Measurements from ENCODE around the gene ZNF280D. TPM values are rescaled to one million over a fixed set of nuclear protein-coding genes. Genes with fewer than 3 reads are reported as not detected.

Gene ZNF280D
- total RNA-seq, 1 experiment from 2014 or later = 13.5 TPM

DNA sequence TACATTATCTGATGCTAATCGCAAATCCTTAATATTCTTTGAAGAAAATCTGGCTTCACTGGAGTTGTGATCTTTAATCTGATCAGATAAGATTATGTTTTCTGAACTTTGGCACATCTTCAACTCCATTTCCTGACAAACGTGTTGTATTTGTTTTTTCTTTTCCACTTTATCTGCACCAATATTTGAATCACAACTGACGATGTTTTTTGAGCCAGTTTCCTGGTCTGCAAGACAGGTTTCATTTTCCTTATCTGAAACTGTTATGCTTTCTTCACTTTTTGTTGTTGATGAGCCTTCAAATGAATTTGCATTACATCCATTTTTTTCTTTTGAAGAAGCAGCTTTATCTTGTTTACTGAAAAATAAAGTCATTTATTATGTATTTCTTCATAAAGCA, 101.5 kb downstream of the ZNF280D start:
- DNase-seq (ENCODE audit: low spot score) = no peak

DNA sequence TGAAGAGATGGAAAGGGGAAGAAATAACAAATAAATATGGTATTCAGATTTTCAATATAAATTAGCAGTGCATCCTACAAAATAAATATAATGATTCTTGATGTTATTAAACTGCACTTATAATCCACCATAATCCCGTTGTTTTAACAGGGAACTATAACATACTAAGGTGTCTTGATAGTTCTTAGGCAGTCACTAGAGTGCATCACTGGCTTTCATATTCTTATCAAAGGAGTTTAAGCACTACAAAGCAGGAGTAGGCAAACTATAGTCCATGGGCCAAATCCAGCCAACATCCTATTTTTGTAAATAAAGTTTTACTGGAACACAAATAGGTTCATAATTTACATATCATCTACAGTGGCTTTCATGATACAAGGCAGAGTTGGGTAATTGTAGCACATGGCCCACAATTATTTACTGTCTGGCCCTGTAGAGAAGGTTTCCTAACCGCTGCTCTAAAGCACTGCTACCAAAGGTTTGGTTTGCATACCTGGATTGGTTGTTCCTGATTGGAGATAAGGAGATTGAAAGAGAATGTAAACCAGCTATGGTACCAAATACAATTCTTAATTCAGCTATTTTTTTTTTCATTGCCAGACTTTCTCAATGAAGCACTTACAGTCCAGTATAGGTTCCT, 104.3 kb downstream of the ZNF280D start:
- DNase-seq (ENCODE audit: low spot score) = no peak

DNA sequence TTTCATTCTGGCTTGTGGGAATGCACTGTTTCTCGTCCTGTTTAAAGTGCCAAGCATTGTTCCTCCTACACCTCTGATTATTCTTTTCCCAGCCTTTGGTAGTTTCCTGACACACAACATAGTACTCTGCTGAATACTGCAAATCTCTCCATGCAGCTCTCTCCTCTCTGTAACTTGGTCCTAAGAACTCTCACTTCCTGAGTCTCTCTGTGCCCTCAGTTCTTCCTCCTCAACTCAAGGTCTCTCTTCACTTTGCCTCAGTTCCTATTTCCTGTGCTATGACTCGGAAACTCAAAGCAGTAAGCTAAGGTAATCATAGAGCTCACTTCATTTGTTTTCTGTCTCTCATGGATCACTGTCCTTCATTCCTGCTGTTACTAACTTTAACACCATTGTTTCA, 113.4 kb downstream of the ZNF280D start:
- no peak for DNase-seq (ENCODE audit: low spot score)

DNA sequence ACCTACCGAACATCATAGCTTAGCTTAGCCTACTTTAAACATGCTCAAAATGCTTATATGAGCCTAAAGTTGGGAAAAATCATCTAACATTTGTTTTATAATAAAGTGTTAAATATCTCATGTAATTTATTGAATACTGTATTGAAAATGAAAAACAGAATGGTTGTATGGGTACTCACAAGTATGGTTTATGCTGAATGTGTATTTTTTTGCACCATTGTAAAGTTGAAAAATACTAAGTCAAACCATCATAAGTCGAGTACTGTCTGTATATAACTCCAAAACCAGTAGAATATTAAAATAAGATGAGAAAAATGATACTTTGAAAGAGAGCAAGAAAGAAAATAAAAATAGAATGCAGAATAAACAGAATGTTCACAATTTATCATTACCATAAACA, 115.7 kb downstream of the ZNF280D start:
- no peak for DNase-seq (ENCODE audit: low spot score)

DNA sequence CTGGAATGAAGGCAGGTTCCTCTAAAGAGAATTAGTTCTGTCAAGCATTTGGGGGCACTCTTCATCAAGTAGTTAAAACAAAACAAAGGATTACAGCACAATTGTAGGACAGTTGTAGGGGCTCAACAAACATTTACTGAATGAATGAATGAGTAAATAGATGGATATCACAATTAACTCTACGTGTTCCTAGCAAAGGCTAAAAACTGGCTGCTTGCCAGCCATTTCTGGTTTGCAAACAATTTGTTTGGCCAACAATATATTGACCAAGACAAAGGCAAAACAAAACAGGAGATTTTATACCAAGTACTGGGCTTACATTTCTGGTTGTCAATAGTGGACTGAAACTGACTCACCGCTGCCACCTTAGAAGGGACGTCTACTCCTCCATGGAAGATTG, 116.8 kb downstream of the ZNF280D start:
- no peak for DNase-seq (ENCODE audit: low spot score)

DNA sequence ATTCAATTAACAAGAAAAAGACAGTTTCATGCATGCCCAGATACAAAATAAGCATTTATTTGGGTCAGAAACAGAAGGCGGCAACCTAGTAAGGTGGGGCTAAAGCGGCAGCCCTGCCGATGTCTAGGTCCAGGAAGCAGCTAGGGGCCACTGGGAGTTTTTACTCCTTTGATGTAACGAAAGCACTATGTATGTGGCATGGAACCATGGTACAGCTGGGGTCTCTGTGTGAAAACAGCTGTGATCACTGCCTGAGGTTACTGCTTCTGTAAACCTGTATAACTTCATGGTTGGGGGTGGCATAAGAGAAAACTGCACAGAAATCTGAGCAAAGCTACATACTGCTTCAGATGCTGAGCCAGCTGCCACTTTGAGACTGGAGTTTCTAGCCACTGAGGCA, 119.5 kb downstream of the ZNF280D start:
- no peak for DNase-seq (ENCODE audit: low spot score)

DNA sequence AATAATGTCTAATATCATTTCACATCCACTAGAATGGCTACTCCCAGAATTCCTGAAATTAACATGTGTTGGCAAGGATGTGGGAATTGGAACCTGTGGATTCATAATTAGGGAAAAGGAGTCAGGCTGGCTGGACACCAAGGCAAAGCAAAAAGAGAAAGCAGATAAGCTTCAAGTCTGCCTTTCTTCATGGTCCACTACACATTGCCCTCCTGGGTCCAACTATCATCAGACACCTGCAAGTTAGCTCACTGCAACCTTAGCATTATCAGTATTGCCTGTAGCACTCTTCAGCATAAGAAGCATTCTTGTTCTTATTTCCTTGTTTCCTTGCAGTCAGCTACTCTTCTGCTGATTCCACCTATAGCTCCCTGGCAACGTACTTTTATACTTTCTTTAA, 124.3 kb downstream of the ZNF280D start:
- DNase-seq (ENCODE audit: low spot score) = no peak

DNA sequence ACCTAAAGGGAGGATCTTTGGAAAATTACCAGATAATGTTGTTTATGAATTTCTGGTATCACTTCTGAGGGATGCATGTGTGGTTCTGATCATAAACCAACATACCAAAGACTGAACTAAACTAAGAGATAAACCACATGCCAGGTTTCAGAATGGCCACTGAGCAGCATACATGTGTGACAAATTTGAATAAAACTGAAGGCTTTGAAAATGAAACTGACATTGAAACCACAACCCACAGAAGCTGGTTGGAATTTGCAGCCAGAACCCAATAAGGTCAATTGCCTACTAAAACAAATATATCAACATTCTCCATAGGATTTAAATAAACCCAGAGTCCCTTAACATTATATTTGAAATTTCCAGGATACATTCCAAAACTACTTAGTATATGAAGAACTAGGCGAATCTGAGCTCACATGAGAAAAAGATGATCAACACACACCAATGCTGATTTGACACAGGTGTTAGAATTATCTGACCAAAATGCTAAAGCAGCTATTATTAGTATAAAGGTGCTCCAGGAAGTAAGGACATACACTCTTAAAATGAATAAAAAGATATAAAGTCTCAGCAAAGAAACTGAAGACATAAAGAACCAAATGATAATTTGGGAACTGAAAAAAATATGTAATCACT, 125.0 kb downstream of the ZNF280D start:
- DNase-seq (ENCODE audit: low spot score) = no peak

DNA sequence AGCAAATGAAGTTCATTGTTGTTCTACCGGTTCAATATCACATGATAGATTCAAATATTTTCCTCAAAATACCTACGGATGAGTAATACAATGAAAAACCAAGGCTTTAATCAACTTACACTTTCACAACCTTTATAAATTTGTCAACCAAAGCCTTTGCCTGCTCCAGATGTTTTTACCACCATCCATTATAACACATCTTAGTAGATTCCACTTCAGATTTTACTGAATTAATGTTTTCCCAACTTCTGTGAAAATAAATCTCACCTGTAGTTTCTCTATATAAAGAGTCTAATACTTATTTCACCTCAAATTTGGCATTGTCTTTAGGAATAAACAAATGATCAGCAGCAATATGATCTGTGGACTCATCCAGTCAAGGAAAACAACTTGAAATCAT, 131.1 kb downstream of the ZNF280D start:
- DNase-seq (ENCODE audit: low spot score) = no peak

DNA sequence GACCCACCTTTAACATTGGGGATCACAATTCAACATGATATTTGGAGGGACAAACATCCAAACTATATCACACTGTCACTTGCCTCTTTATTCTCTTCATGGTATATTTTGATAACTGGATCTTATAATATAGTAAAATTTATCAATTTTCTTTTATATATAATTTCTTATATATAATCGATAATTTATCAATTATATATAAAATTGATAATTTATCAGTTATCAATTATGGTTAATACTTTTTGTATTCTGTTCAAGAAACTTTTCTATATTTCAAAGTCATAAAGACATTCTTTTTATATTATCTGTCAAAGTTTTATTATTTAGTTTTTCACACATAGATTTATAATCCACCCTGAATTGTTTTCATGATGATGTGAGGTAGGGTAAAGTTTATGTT, 132.9 kb downstream of the ZNF280D start:
- DNase-seq (ENCODE audit: low spot score) = no peak

DNA sequence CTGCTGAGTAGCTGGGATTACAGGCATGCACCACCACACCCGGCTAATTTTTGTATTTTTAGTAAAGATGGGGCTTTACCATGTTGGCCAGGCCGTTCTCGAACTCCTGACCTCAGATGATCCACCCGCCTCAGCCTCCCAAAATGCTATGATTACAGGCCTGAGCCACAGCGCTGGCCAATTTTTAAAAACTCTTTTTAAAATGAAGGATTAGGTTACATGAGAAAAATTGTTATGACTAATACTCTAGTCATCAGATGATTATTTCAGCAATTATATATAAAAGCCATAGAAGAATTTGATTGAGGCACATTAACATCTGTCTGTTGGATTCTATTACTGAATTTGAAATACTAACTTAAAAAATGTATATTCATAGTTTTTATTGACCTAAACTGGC, 134.3 kb downstream of the ZNF280D start:
- DNase-seq (ENCODE audit: low spot score) = no peak

DNA sequence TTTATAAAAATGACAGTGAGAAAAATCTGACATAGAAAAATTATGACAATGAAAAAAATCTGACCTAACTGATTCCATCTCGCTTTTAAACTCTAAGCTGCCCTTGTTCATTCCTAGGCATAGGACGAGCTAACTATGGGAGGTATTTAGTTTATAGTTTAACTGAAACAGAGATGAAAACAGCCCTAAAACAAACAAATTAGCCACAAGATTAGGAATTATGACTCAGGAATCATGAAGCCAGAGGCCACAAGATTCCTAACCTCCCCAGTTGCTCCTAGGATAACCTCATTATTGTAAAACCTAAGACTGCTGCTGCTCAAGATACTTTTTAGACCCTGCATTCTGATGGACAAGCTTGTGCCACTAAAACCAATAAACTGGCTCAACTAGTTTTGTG, 145.6 kb downstream of the ZNF280D start:
- peak; percentile 45 for DNase-seq (ENCODE audit: low spot score)

DNA sequence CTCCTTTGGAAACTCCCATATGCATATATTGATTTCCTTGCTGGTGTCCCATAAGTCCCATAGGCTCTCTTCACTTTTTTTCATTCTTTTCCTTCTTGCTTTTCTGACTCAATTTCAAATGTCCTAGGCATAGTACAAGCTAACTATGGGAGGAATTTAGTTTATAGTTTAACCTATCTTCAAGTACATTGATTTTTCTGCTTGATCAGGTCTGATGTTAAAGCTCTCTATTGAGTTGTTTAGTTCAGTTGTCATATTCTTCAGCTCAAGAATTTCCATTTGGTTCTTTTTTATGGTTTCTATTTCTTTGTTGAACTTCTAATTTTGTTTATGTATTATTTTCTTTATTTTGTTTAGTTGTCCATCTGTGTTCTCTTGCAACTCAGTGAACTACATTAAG, 147.1 kb downstream of the ZNF280D start:
- no peak for DNase-seq (ENCODE audit: low spot score)

DNA sequence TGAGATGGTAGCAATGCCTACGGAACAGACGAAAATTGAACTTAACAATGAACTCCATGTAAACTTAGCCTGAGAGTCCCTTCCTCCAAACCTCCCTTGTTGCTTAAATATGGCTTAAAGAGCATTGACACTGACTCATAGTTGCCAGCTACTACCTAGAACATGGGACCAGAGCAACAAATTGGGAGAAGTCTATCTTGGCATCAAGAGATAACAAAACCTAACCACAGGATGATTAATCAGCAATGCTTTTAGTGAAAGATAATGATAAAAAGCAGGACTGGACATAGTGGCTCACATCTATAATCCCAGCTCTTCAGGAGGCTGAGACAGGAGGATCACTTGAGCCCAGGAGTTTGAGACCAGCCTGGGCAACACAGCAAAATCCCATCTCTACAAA, 150.5 kb downstream of the ZNF280D start:
- no peak for DNase-seq (ENCODE audit: low spot score)

Other genes with a start within 250 kb of the ZNF280D start
- 73.0 and 98.7 TPM in 2 replicates for gene TCF12, start 185.1 kb upstream of the ZNF280D start, total RNA-seq (2014; rRNA removed; shearing (Covaris generic))

Measured in H4 (cell line).